Ishikawa (cell line): Measurements from ENCODE around the gene C10orf143.

Experiments
- CEBPB ChIP-seq: IDR thresholded peaks from 2 replicates; pipeline ENCODE4 v1.6.1; 2012
- CREB1 ChIP-seq: IDR thresholded peaks from 2 replicates; pipeline ENCODE4 v1.6.1; 2012; ENCODE audit warnings: low read depth
- EGR1 ChIP-seq: IDR thresholded peaks from 2 replicates; pipeline ENCODE4 v1.6.1; 2012
- EP300 ChIP-seq: IDR thresholded peaks from 2 replicates; pipeline ENCODE4 v1.6.1; 2012; ENCODE audit warnings: borderline replicate concordance
- FOXM1 ChIP-seq: IDR thresholded peaks from 2 replicates; pipeline ENCODE4 v1.6.1; 2012; ENCODE audit warnings: low read depth, borderline replicate concordance
- MAX ChIP-seq: IDR thresholded peaks from 2 replicates; pipeline ENCODE4 v1.6.1; 2012
- NFIC ChIP-seq: IDR thresholded peaks from 2 replicates; pipeline ENCODE4 v1.6.1; 2012
- TAF1 ChIP-seq: IDR thresholded peaks from 2 replicates; pipeline ENCODE4 v1.6.1; 2012; ENCODE audit warnings: low read depth, mild to moderate bottlenecking
- YY1 ChIP-seq: IDR thresholded peaks from 2 replicates; pipeline ENCODE4 v1.6.1; 2012; ENCODE audit warnings: low read depth
- TF ChIP-seq, protein P1 (sequence below): IDR thresholded peaks from 2 replicates; pipeline ENCODE4 v1.6.1; 2012; ENCODE audit warnings: low read depth, mild to moderate bottlenecking
- TF ChIP-seq, protein P2 (sequence below): IDR thresholded peaks from 2 replicates; pipeline ENCODE4 v1.6.1; 2012

- TF ChIP-seq TAF1 (no peak), EP300 (no peak), MAX (no peak), YY1 (no peak; the same call in 1 of the 2 replicates), EGR1 (no peak), NFIC (no peak), CEBPB (0 out of 2 replicates have a peak, but pooled peaks have one; percentile 26), CREB1 (no peak), FOXM1 (no peak)
- TF ChIP-seq, protein P1, sequence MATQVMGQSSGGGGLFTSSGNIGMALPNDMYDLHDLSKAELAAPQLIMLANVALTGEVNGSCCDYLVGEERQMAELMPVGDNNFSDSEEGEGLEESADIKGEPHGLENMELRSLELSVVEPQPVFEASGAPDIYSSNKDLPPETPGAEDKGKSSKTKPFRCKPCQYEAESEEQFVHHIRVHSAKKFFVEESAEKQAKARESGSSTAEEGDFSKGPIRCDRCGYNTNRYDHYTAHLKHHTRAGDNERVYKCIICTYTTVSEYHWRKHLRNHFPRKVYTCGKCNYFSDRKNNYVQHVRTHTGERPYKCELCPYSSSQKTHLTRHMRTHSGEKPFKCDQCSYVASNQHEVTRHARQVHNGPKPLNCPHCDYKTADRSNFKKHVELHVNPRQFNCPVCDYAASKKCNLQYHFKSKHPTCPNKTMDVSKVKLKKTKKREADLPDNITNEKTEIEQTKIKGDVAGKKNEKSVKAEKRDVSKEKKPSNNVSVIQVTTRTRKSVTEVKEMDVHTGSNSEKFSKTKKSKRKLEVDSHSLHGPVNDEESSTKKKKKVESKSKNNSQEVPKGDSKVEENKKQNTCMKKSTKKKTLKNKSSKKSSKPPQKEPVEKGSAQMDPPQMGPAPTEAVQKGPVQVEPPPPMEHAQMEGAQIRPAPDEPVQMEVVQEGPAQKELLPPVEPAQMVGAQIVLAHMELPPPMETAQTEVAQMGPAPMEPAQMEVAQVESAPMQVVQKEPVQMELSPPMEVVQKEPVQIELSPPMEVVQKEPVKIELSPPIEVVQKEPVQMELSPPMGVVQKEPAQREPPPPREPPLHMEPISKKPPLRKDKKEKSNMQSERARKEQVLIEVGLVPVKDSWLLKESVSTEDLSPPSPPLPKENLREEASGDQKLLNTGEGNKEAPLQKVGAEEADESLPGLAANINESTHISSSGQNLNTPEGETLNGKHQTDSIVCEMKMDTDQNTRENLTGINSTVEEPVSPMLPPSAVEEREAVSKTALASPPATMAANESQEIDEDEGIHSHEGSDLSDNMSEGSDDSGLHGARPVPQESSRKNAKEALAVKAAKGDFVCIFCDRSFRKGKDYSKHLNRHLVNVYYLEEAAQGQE: no peak
- TF ChIP-seq, protein P2, sequence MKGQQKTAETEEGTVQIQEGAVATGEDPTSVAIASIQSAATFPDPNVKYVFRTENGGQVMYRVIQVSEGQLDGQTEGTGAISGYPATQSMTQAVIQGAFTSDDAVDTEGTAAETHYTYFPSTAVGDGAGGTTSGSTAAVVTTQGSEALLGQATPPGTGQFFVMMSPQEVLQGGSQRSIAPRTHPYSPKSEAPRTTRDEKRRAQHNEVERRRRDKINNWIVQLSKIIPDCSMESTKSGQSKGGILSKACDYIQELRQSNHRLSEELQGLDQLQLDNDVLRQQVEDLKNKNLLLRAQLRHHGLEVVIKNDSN: no peak
Observed at GRCh38 chr10:130109796-130110245, 809 bp downstream of the C10orf143 start.
